GM12878 (cell line): ENCODE results near the gene UBASH3B. TPM values are rescaled to one million over a fixed set of nuclear protein-coding genes. Genes with fewer than 3 reads are reported as not detected.

ENCODE experiments used
- ATAC-seq: fragments of 200-7000 bp; cut with Tn5 transposase; 3 replicates; pipeline ENCODE4 v1.9.1; 2020; ENCODE audit warnings: mild to moderate bottlenecking, moderate library complexity
- BruUV-seq: library from RNA; stranded (reverse); fragments of 400-500 nt; replicated peaks from 2 replicates; lab custom pipeline; 2021; lab: Mats Ljungman, UMichigan
- CTCF ChIA-PET: fragments of 300-600 bp; sonication (Branson Sonifier 250); formaldehyde crosslinking; extraction: SDS; loops from one replicate; lab custom pipeline; 2021; ENCODE audit warnings: inconsistent platforms; lab: Yijun Ruan, JAX
- POLR2A ChIA-PET: fragments of 350-600 bp; formaldehyde crosslinking; extraction: SDS; loops from one replicate; lab custom pipeline; 2021; ENCODE audit warnings: inconsistent platforms; lab: Charles Lee
- RAD21 ChIA-PET: fragments of 300-600 bp; sonication (Branson Sonifier 250); formaldehyde crosslinking; loops from one replicate; lab custom pipeline; 2023; ENCODE audit warnings: antibody characterized with exemption; ENCODE audit not compliant: unreplicated experiment; lab: Charles Lee
- SMC1A ChIA-PET: fragments of 300-600 bp; sonication (Branson Sonifier 250); formaldehyde crosslinking; loops from one replicate; lab custom pipeline; 2023; ENCODE audit not compliant: unreplicated experiment, uncharacterized antibody; lab: Charles Lee
- DNase-seq: peaks from one replicate; pipeline ENCODE4 v3.0.0-alpha.2; 2011; ENCODE audit warnings: low read depth, low spot score
- FAIRE-seq: peaks from 3 replicates; lab custom pipeline; 2011; peaks lifted over from hg19 to GRCh38; lab: Jason Lieb, UNC
- H2AFZ ChIP-seq: 2 replicates; pipeline ENCODE4 v1.6.0; 2011; ENCODE audit warnings: low read depth, low read length, control low read depth; ENCODE audit not compliant: control insufficient read depth
- H3K27ac ChIP-seq: 2 replicates; pipeline ENCODE4 v1.5.1; 2011; ENCODE audit warnings: control low read depth; ENCODE audit not compliant: control insufficient read depth, insufficient read depth
- H3K27me3 ChIP-seq, 2 experiments: replicated peaks in 1 of 2; 2 replicates each; pipeline versions ENCODE4 v1.6.0 to v1.6.1; 2011; ENCODE audit warnings: low read length in 1 of 2; ENCODE audit not compliant: control insufficient read depth in 2 of 2, insufficient read depth in 2 of 2
- H3K36me3 ChIP-seq, 2 experiments: 2 replicates each; pipeline ENCODE4 v1.5.1; 2011; ENCODE audit warnings: low read length in 1 of 2; ENCODE audit not compliant: control insufficient read depth in 2 of 2, insufficient read depth in 2 of 2
- H3K4me1 ChIP-seq: 2 replicates; pipeline ENCODE4 v1.6.1; 2011; ENCODE audit warnings: mild to moderate bottlenecking, low read length, moderate library complexity, mixed read lengths; ENCODE audit not compliant: control insufficient read depth, insufficient read depth
- H3K4me2 ChIP-seq: 2 replicates; pipeline ENCODE4 v1.6.0; 2011; ENCODE audit warnings: control low read depth; ENCODE audit not compliant: control insufficient read depth, insufficient read depth
- H3K4me3 ChIP-seq: fragments of 200-600 bp; sonication (generic); 2 replicates; pipeline ENCODE4 v1.5.1; 2016
- H3K79me2 ChIP-seq: 2 replicates; pipeline ENCODE4 v1.6.0; 2011; ENCODE audit warnings: low read length; ENCODE audit not compliant: control insufficient read depth, insufficient read depth
- H3K9ac ChIP-seq: 2 replicates; pipeline ENCODE4 v1.8.0; 2011; ENCODE audit warnings: low read length, control low read depth, mixed read lengths; ENCODE audit not compliant: control insufficient read depth, insufficient read depth
- H3K9me3 ChIP-seq: replicated peaks from 3 replicates; pipeline ENCODE4 v1.5.1; 2011; ENCODE audit warnings: mild to moderate bottlenecking, low read length; ENCODE audit not compliant: control insufficient read depth, insufficient read depth
- H4K20me1 ChIP-seq: 2 replicates; pipeline ENCODE4 v1.6.0; 2011; ENCODE audit not compliant: control insufficient read depth, insufficient read depth
- EZH2 ChIP-seq: IDR thresholded peaks from 2 replicates; pipeline ENCODE4 v1.6.1; 2012; ENCODE audit warnings: low read depth, mild to moderate bottlenecking, control low read depth, inconsistent platforms, low read length, borderline replicate concordance; ENCODE audit not compliant: control insufficient read depth
- GABPA ChIP-seq: IDR thresholded peaks from 2 replicates; pipeline ENCODE4 v1.6.1; 2014; ENCODE audit warnings: antibody characterized with exemption, low read depth, mild to moderate bottlenecking, inconsistent platforms
- JUND ChIP-seq: IDR thresholded peaks from 2 replicates; pipeline ENCODE4 v1.6.1; 2012; ENCODE audit warnings: low read depth, mild to moderate bottlenecking, low read length, improper control_type of control experiment, moderate library complexity
- MYC ChIP-seq: IDR thresholded peaks from 2 replicates; pipeline ENCODE4 v1.6.1; 2011; ENCODE audit warnings: mild to moderate bottlenecking, low read length, moderate library complexity, inconsistent platforms; ENCODE audit not compliant: insufficient read depth, insufficient replicate concordance, insufficient read length, severe bottlenecking
- SMAD1 ChIP-seq: fragments of 450-650 bp; IDR thresholded peaks from 2 replicates; pipeline ENCODE4 v1.6.1; 2018; ENCODE audit warnings: mild to moderate bottlenecking, low read depth; ENCODE audit not compliant: partially characterized antibody
- SMARCA5 ChIP-seq: fragments of 450-650 bp; IDR thresholded peaks from 2 replicates; pipeline ENCODE4 v1.6.1; 2017; ENCODE audit warnings: mild to moderate bottlenecking
- WRNIP1 ChIP-seq: IDR thresholded peaks from 2 replicates; pipeline ENCODE4 v1.6.1; 2011; ENCODE audit warnings: low read depth, low read length, improper control_type of control experiment, borderline replicate concordance
- YBX1 ChIP-seq: fragments of 450-650 bp; IDR thresholded peaks from 2 replicates; pipeline ENCODE4 v1.6.1; 2016; ENCODE audit warnings: antibody characterized with exemption
- ZSCAN29 ChIP-seq: fragments of 450-650 bp; IDR thresholded peaks from 2 replicates; pipeline ENCODE4 v1.6.1; 2017; ENCODE audit warnings: mild to moderate bottlenecking, moderate library complexity
- WGBS: methylation state at CpG from one replicate; pipeline ENCODE4 v1.1.6; 2016; ENCODE audit warnings: low lambda C conversion rate; ENCODE audit not compliant: insufficient replicate concordance, insufficient coverage; ENCODE audit errors: missing lambda C conversion rate; 5-methylcytosine and 5-hydroxymethylcytosine counted together
- in situ Hi-C: fragments of 300-500 bp; cut with MboI; formaldehyde crosslinking; loops from 9 replicates; pipeline ENCODE4 v1.14.3; 2018; ENCODE audit warnings: mixed read lengths
- intact Hi-C: fragments of 100-400 bp; cut with micrococcal nuclease; formaldehyde crosslinking; loops from one replicate; pipeline ENCODE4 v1.14.2; 2022; ENCODE audit not compliant: unreplicated experiment
- polyA plus RNA-seq, 11 experiments: library from polyadenylated mRNA; depleted of rRNA in 4 of 11; unstranded in 6 of 11; stranded (reverse) in 5 of 11; fragments of >200 nt; fragmentation: Nextera tagmentation in 4 of 11; fragmentation: Illumina TruSeq in 1 of 11; extraction: Ambion mirVana in 4 of 11; extraction: Trizol in 1 of 11; gene quantifications; 1 replicate in 1 of 11; 2 replicates in 10 of 11; pipeline versions ENCODE4 v1.2.1 to v1.2.3, GENCODE V29; 2011 to 2016; ENCODE audit warnings: inconsistent platforms in 2 of 11, missing spikeins in 2 of 11, low read depth in 1 of 11
- total RNA-seq, 4 experiments: library from RNA; depleted of rRNA in 3 of 4; stranded (reverse); fragments of >200 nt in 3 of 4; fragmentation: Illumina TruSeq in 1 of 4; extraction: Trizol in 1 of 4; gene quantifications; 2 replicates each; pipeline versions ENCODE4 v1.2.1 to v1.2.3, GENCODE V29; 2013 to 2021
- TF ChIP-seq, protein P1 (sequence below): IDR thresholded peaks from 2 replicates; pipeline ENCODE4 v1.6.1; 2011; ENCODE audit warnings: borderline replicate concordance, low read depth, mild to moderate bottlenecking, moderate library complexity, mixed read lengths, low read length; ENCODE audit not compliant: insufficient read depth; ENCODE audit errors: extremely low read length
- TF ChIP-seq, protein P2 (sequence below): fragments of 450-650 bp; IDR thresholded peaks from 2 replicates; pipeline ENCODE4 v1.6.1; 2017; ENCODE audit warnings: antibody characterized with exemption, mild to moderate bottlenecking, moderate library complexity

UBASH3B gene
- total and polyA plus RNA-seq, 10 of the 15 experiments (the other 5 are each of a cell fraction or from before 2014, with no cell fraction given), result 0.18 to 3.3 (median 0.57) TPM

DNA sequence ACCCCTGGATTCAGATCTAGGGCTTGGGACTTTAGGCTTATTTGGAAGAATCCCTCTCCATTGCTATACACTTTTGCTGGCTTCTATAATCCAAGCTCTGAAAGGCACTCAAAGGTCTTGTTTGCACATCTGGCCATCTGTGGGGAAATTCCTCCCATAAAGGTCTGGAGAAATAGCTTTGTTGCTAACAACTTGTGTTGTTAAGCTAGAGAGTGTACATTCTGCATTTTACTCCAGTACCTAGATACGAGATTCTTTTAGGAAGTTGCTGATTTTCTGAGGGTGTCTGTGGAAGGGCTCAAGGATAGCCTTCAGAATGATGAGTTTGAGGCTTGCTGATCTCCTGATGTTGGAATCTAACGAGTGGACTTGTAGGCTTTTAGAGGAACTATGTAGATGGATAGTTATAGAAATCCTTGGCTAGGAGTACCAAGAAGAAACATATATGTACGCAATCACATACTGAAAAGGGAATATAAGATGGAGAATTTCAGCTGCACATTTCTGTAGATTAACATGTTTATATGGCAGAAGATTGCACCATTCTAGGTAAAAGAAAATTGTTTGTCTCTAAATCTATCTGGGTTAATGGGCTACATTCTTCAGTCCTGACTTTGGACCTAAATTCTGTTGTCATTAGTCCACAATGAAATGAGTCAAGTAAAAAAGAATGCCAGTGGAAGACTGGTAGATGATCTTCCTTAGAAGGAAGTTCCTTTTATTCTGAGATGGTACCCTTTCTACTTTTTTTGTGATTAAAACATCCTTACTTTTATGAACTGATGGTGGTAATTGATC is 51.0 kb downstream of the UBASH3B start:
- in situ Hi-C loops, result no loop called here
- ChIA-PET CTCF (no interaction called here), SMC1A (interaction anchor here (1.0 to 1.2 kb wide), 2 partner anchors 10 to 114 kb away, joined by 3 read pairs; no protein-coding TSS in a partner anchor), POLR2A (no interaction called here), RAD21 (interaction anchor here (0.6 kb wide), 1 partner anchor 48 kb away, joined by 3 read pairs; no protein-coding TSS in a partner anchor)
- FAIRE-seq (no peak), ATAC-seq (no peak), DNase-seq (no peak)
- H4K20me1 ChIP-seq, result no peaks in the 10 kb centered on the region
- intact Hi-C loops, result no loop called here
- no peak overlapping the region for H3K27ac ChIP-seq
- no peak overlapping the region for H3K9ac ChIP-seq
- H3K4me2 ChIP-seq, result no peak overlapping the region
- TF ChIP-seq WRNIP1, result no peak
- TF ChIP-seq EZH2, result no peak
- 48% methylated on average over 3 of the region's 3 CpGs for WGBS
- peaks cover 0 to 2% of the 10 kb centered on the region in 2 experiments; a peak in 2 of 4 replicates for H3K27me3 ChIP-seq
- H3K4me3 ChIP-seq, result no peak overlapping the region
- no peaks in the 10 kb centered on the region for H3K79me2 ChIP-seq
- H3K9me3 ChIP-seq, result no peaks in the 10 kb centered on the region
- no peak overlapping the region for H2AFZ ChIP-seq
- no peaks in the 10 kb centered on the region for H3K36me3 ChIP-seq
- BruUV-seq, result no TSS peak
- H3K4me1 ChIP-seq, result no peaks in the 10 kb centered on the region

DNA sequence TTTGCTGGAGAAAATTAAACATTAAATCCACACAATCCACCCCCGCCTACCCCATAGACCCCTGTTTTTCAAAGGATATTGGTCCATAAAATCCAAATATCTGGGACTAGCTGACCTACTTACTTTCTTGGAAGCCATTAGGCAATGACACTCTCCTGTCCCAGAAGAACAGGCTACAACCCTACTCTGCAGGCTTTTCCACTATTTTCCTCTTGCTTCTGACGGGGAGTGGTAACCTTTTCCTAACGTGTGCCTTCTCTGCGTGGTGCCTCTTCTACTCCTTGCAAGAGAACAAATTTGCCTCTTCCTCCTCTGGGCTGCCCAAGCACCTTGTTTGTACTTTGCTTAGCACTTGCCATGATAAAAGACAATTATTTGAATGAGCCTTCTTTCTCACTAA is 51.6 kb downstream of the UBASH3B start:
- no peaks in the 10 kb centered on the region for H3K4me1 ChIP-seq
- no peaks in the 10 kb centered on the region for H3K79me2 ChIP-seq
- no peaks in the 10 kb centered on the region for H3K36me3 ChIP-seq
- H3K4me2 ChIP-seq, result no peak overlapping the region
- no peak overlapping the region for H3K27ac ChIP-seq
- DNase-seq (no peak), ATAC-seq (no peak), FAIRE-seq (no peak)
- H4K20me1 ChIP-seq, result no peaks in the 10 kb centered on the region
- no TSS peak for BruUV-seq
- peaks cover 0 to 2% of the 10 kb centered on the region in 2 experiments; a peak in 1 of 4 replicates for H3K27me3 ChIP-seq
- POLR2A ChIA-PET, result no interaction called here
- in situ Hi-C loops (no loop called here), intact Hi-C loops (no loop called here)
- no peak overlapping the region for H3K9ac ChIP-seq
- H2AFZ ChIP-seq, result no peak overlapping the region
- SMC1A ChIA-PET, result interaction anchor here (1.0 to 1.2 kb wide), 2 partner anchors 11 to 113 kb away, joined by 3 read pairs; no protein-coding TSS in a partner anchor
- 19% methylated on average over 4 of the region's 4 CpGs for WGBS
- CTCF ChIA-PET, result interaction anchor here (0.9 kb wide), 1 partner anchor 48 kb away, joined by 3 read pairs; no protein-coding TSS in a partner anchor
- no peaks in the 10 kb centered on the region for H3K9me3 ChIP-seq
- RAD21 ChIA-PET, result interaction anchor here (0.6 kb wide), 1 partner anchor 47 kb away, joined by 3 read pairs; no protein-coding TSS in a partner anchor
- H3K4me3 ChIP-seq, result no peak overlapping the region
- TF ChIP-seq GABPA, result no peak
- no peak for TF ChIP-seq YBX1
- TF ChIP-seq, protein P1, sequence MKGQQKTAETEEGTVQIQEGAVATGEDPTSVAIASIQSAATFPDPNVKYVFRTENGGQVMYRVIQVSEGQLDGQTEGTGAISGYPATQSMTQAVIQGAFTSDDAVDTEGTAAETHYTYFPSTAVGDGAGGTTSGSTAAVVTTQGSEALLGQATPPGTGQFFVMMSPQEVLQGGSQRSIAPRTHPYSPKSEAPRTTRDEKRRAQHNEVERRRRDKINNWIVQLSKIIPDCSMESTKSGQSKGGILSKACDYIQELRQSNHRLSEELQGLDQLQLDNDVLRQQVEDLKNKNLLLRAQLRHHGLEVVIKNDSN, result no peak
- no peak for TF ChIP-seq SMAD1
- no peak for TF ChIP-seq SMARCA5
- TF ChIP-seq JUND, result no peak
- no peak for TF ChIP-seq ZSCAN29
- TF ChIP-seq WRNIP1, result no peak
- TF ChIP-seq, protein P2, sequence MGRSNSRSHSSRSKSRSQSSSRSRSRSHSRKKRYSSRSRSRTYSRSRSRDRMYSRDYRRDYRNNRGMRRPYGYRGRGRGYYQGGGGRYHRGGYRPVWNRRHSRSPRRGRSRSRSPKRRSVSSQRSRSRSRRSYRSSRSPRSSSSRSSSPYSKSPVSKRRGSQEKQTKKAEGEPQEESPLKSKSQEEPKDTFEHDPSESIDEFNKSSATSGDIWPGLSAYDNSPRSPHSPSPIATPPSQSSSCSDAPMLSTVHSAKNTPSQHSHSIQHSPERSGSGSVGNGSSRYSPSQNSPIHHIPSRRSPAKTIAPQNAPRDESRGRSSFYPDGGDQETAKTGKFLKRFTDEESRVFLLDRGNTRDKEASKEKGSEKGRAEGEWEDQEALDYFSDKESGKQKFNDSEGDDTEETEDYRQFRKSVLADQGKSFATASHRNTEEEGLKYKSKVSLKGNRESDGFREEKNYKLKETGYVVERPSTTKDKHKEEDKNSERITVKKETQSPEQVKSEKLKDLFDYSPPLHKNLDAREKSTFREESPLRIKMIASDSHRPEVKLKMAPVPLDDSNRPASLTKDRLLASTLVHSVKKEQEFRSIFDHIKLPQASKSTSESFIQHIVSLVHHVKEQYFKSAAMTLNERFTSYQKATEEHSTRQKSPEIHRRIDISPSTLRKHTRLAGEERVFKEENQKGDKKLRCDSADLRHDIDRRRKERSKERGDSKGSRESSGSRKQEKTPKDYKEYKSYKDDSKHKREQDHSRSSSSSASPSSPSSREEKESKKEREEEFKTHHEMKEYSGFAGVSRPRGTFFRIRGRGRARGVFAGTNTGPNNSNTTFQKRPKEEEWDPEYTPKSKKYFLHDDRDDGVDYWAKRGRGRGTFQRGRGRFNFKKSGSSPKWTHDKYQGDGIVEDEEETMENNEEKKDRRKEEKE, result no peak
- TF ChIP-seq MYC, result no peak
